NB4 (cell line): Measurements from ENCODE around the gene JPH3.

Source experiments
- MAX ChIP-seq: IDR thresholded peaks from 2 replicates; pipeline ENCODE4 v1.6.1; 2011; ENCODE audit warnings: low read depth, low read length
- POLR2A ChIP-seq: IDR thresholded peaks from 2 replicates; pipeline ENCODE4 v1.6.1; 2011; ENCODE audit warnings: mild to moderate bottlenecking; ENCODE audit not compliant: insufficient read length; ENCODE audit errors: extremely low read depth
- TF ChIP-seq, protein P1 (sequence below): IDR thresholded peaks from one replicate; pipeline ENCODE4 v1.5.1; 2012; ENCODE audit warnings: low read depth, low read length

- TF ChIP-seq, protein P1, sequence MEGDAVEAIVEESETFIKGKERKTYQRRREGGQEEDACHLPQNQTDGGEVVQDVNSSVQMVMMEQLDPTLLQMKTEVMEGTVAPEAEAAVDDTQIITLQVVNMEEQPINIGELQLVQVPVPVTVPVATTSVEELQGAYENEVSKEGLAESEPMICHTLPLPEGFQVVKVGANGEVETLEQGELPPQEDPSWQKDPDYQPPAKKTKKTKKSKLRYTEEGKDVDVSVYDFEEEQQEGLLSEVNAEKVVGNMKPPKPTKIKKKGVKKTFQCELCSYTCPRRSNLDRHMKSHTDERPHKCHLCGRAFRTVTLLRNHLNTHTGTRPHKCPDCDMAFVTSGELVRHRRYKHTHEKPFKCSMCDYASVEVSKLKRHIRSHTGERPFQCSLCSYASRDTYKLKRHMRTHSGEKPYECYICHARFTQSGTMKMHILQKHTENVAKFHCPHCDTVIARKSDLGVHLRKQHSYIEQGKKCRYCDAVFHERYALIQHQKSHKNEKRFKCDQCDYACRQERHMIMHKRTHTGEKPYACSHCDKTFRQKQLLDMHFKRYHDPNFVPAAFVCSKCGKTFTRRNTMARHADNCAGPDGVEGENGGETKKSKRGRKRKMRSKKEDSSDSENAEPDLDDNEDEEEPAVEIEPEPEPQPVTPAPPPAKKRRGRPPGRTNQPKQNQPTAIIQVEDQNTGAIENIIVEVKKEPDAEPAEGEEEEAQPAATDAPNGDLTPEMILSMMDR = no peak
- TF ChIP-seq POLR2A = no peak
- no peak for TF ChIP-seq MAX
Observed at GRCh38 chr16:87669672-87670071, 67.4 kb downstream of the JPH3 start.
